ENCODE results near the gene SLC10A7. TPM values are rescaled to one million over a fixed set of nuclear protein-coding genes. Genes with fewer than 3 reads are reported as not detected.

Gene SLC10A7
- total and polyA plus RNA-seq, 9 of the 15 experiments (the other 6 are each of a cell fraction or from before 2014, with no cell fraction given) = 6.4 to 22.8 (median 16.1) TPM

- TF ChIP-seq ATF3 (IDR thresholded peaks at IDR 0.05) (peak; percentile 44; the same call in 1 of the 2 replicates), ATF3 (CRISPR knock-in tag; conservative IDR thresholded peaks at IDR 0.05) (peak; percentile 64), ZBTB40 (IDR thresholded peaks at IDR 0.05) (peak; percentile 74; the same call in 1 of the 2 replicates), ZBTB40 (CRISPR knock-in tag; IDR thresholded peaks at IDR 0.05) (no peak), HMGXB4 (CRISPR knock-in tag; IDR thresholded peaks at IDR 0.05) (0 out of 2 replicates have a peak, but pooled peaks have one; percentile 86), KDM5B (IDR thresholded peaks at IDR 0.05; ENCODE audit: insufficient replicate concordance, low read depth, low read length) (peak; percentile 5), GATAD2A (IDR thresholded peaks at IDR 0.05) (peak; percentile 72), PBX2 (CRISPR knock-in tag; IDR thresholded peaks at IDR 0.05; ENCODE audit: low read depth) (no peak), PBX2 (tag; conservative IDR thresholded peaks at IDR 0.05; ENCODE audit: low read depth) (no peak), ZNF436 (CRISPR knock-in tag; IDR thresholded peaks at IDR 0.05) (no peak), TAF9B (IDR thresholded peaks at IDR 0.05; ENCODE audit: partially characterized antibody) (peak; percentile 55)
Observed at GRCh38 chr4:146522098-146522868, 543 bp upstream of the SLC10A7 start (continued).

All from K562 (cell line).